ENCODE results near the gene FKBP9.
"Not testable (repeated sequence)": the region's sequence is repeated elsewhere in the genome, so short reads cannot be mapped to it uniquely, and the experiment has no call there.

FKBP9 gene

GRCh38 chr7:32957326-32958045 is at the start of gene FKBP9:
FKBP9 (plus strand) TSS chr7:32957440; CDS start chr7:32957574, 134 bp downstream.
- TF ChIP-seq CTCF (IDR thresholded peaks at IDR 0.05) = no peak
- Histone ChIP-seq H3K4me3 (peak within 1 kb of the TSS; percentile 93), H3K27ac (peak within 1 kb of the TSS; percentile 70 to 92)
- DNase-seq (ENCODE audit: low spot score) = peak; percentile 92

- TF ChIP-seq CTCF (IDR thresholded peaks at IDR 0.05) = no peak
- DNase-seq (ENCODE audit: low spot score) = no peak
- Histone ChIP-seq H3K4me3 (no peak overlapping the region), H3K27ac (no peak overlapping the region)
These were observed 47.0 kb upstream of the FKBP9 start for GRCh38 chr7:32910195-32910594.

- Histone ChIP-seq H3K27ac (no peak overlapping the region), H3K4me3 (no peak overlapping the region)
- DNase-seq (ENCODE audit: low spot score) = no peak
- TF ChIP-seq CTCF (IDR thresholded peaks at IDR 0.05) = no peak
These were observed 43.1 kb upstream of the FKBP9 start for GRCh38 chr7:32914184-32914583.

GRCh38 chr7:32915041-32915536 is 42.2 kb upstream of the FKBP9 start:
- DNase-seq (ENCODE audit: low spot score) = no peak
- TF ChIP-seq CTCF (IDR thresholded peaks at IDR 0.05) = no peak
- no peak overlapping the region for H3K27ac ChIP-seq
- H3K4me3 ChIP-seq = no peak overlapping the region

- no peak overlapping the region for H3K4me3 ChIP-seq
- no peak for TF ChIP-seq CTCF (IDR thresholded peaks at IDR 0.05)
- no peak overlapping the region for H3K27ac ChIP-seq
- DNase-seq (ENCODE audit: low spot score) = no peak
These were observed 41.2 kb upstream of the FKBP9 start for GRCh38 chr7:32916006-32916405.

GRCh38 chr7:32916994-32917393 is 40.2 kb upstream of the FKBP9 start:
- DNase-seq (ENCODE audit: low spot score); H3K4me3 ChIP-seq; H3K27ac ChIP-seq: not testable (repeated sequence)

- Histone ChIP-seq H3K27ac (no peak overlapping the region), H3K4me3 (no peak overlapping the region)
- no peak for TF ChIP-seq CTCF (IDR thresholded peaks at IDR 0.05)
- no peak for DNase-seq (ENCODE audit: low spot score)
These were observed 35.3 kb upstream of the FKBP9 start for GRCh38 chr7:32921896-32922295.

Data from coronary artery (tissue), 2 donors.